Astrocyte (in vitro differentiated cells and primary cell): ENCODE measurements around the gene IFNLR1. TPM values are rescaled to one million over a fixed set of nuclear protein-coding genes. Genes with fewer than 3 reads are reported as not detected.

Source experiments
- DNase-seq: peaks from one replicate; pipeline ENCODE4 v3.0.0-alpha.2; 2010; ENCODE audit warnings: low read depth
- FAIRE-seq: peaks from 2 replicates; lab custom pipeline; 2011; peaks lifted over from hg19 to GRCh38; lab: Jason Lieb, UNC
- H2AFZ ChIP-seq: 2 replicates; pipeline ENCODE4 v1.6.0; 2012; ENCODE audit warnings: low read depth, low read length, inconsistent platforms
- H3K27ac ChIP-seq: 2 replicates; pipeline ENCODE4 v1.5.1; 2011; ENCODE audit warnings: low read depth, low read length, inconsistent platforms
- H3K27me3 ChIP-seq: 2 replicates; pipeline ENCODE4 v1.6.0; 2011; ENCODE audit warnings: low read length, inconsistent platforms; ENCODE audit not compliant: insufficient read depth
- H3K36me3 ChIP-seq: 2 replicates; pipeline ENCODE4 v1.5.1; 2011; ENCODE audit warnings: low read length, inconsistent platforms; ENCODE audit not compliant: insufficient read depth
- H3K4me1 ChIP-seq: 2 replicates; pipeline ENCODE4 v1.5.1; 2011; ENCODE audit warnings: low read length, inconsistent platforms; ENCODE audit not compliant: insufficient read depth
- H3K4me2 ChIP-seq: 2 replicates; pipeline ENCODE4 v1.6.0; 2012; ENCODE audit warnings: low read length, inconsistent platforms
- H3K4me3 ChIP-seq: 2 replicates; pipeline ENCODE4 v1.5.1; 2011; ENCODE audit warnings: low read depth, mild to moderate bottlenecking, low read length, inconsistent platforms; ENCODE audit not compliant: insufficient read depth
- H3K79me2 ChIP-seq: 2 replicates; pipeline ENCODE4 v1.6.0; 2012; ENCODE audit warnings: mild to moderate bottlenecking, low read length, inconsistent platforms; ENCODE audit not compliant: insufficient read depth
- H3K9ac ChIP-seq: 2 replicates; pipeline ENCODE4 v1.6.0; 2012; ENCODE audit warnings: mild to moderate bottlenecking, low read length, inconsistent platforms
- H3K9me3 ChIP-seq: 2 replicates; pipeline ENCODE4 v1.5.1; 2012; ENCODE audit warnings: low read depth, mild to moderate bottlenecking, low read length, inconsistent platforms; ENCODE audit not compliant: insufficient read depth
- H4K20me1 ChIP-seq: 2 replicates; pipeline ENCODE4 v1.6.0; 2012; ENCODE audit warnings: low read length, inconsistent platforms; ENCODE audit not compliant: insufficient read depth
- H3K27ac Mint-ChIP-seq: one replicate; pipeline ENCODE4 v1.8.0; 2021; ENCODE audit warnings: mild to moderate bottlenecking, mixed read lengths; ENCODE audit not compliant: unreplicated experiment
- H3K27me3 Mint-ChIP-seq: one replicate; pipeline ENCODE4 v1.8.0; 2021; ENCODE audit warnings: low read depth, mixed read lengths; ENCODE audit not compliant: unreplicated experiment
- H3K36me3 Mint-ChIP-seq: one replicate; pipeline ENCODE4 v1.8.0; 2021; ENCODE audit warnings: low read depth, mixed read lengths; ENCODE audit not compliant: unreplicated experiment
- H3K4me1 Mint-ChIP-seq: one replicate; pipeline ENCODE4 v1.8.0; 2021; ENCODE audit warnings: low read depth, mixed read lengths; ENCODE audit not compliant: unreplicated experiment
- H3K4me3 Mint-ChIP-seq: one replicate; pipeline ENCODE4 v1.8.0; 2021; ENCODE audit warnings: mild to moderate bottlenecking, moderate library complexity, mixed read lengths; ENCODE audit not compliant: unreplicated experiment
- H3K9me3 Mint-ChIP-seq: one replicate; pipeline ENCODE4 v1.8.0; 2021; ENCODE audit warnings: mild to moderate bottlenecking, mixed read lengths; ENCODE audit not compliant: unreplicated experiment
- CTCF ChIP-seq: IDR thresholded peaks from 2 replicates; pipeline ENCODE4 v1.5.1; 2011; ENCODE audit warnings: low read depth, mild to moderate bottlenecking, inconsistent platforms, low read length, moderate library complexity; ENCODE audit not compliant: insufficient read depth
- EZH2 ChIP-seq: IDR thresholded peaks from 2 replicates; pipeline ENCODE4 v1.6.1; 2012; ENCODE audit warnings: mild to moderate bottlenecking, low read length, inconsistent platforms; ENCODE audit not compliant: insufficient read depth
- total RNA-seq: library from RNA; stranded (reverse); gene quantifications from 2 replicates; pipeline ENCODE4 v1.2.1, GENCODE V29; 2021

IFNLR1 gene
- total RNA-seq, 1 donor from 2014 or later: 1.5 TPM

DNA sequence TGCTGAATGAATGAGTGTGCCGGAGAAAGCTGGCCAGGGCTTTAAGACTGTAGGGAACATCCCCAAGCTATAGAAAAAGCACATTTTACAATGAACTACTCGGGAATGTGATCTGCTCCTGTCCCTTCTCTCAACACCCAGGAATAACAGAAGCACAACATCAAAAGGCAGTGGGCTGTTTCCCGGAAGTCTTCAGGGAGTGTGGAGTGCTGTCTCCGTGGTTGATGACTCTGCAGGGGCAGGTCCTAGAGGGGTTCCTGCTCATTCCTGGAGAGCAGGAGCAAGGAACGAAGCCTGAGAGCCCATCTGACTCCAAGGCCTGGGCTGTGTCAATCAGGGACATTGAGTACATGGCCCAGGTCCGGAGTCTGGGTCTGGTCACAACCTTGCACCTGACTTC lies 39.3 kb downstream of the IFNLR1 start:
- H3K9ac ChIP-seq: no peak overlapping the region
- no peak for FAIRE-seq

DNA sequence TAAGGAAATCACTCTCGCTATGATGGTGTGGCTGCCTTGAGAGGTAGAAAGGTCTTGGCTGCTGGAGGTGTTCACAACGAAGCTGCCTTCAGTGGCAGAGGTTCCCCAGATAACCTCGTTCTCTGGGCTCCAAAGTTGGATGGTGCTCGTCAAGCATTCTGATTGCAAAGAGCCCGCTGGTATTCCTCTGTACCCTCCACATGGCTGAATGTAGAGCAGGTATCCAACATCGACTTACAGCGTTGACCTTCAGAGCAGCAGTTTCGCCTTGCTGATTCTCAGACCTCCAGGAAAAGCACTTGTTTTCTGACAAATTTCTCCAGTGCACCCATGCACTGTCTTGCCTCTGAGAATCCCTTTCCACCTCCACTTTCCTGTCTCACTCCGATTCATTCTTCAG lies 39.9 kb downstream of the IFNLR1 start:
- H3K9me3 ChIP-seq: no peaks in the 10 kb centered on the region
- H2AFZ ChIP-seq: no peak overlapping the region
- H3K4me2 ChIP-seq: no peak overlapping the region
- no peak for FAIRE-seq
- Mint-ChIP-seq H3K9me3 (peaks cover 4% of the 10 kb centered on the region), H3K4me3 (no peak overlapping the region), H3K4me1 (peaks cover 13% of the 10 kb centered on the region), H3K36me3 (no peaks in the 10 kb centered on the region), H3K27me3 (peaks cover 32% of the 10 kb centered on the region), H3K27ac (no peak overlapping the region)
- DNase-seq: no peak
- no peaks in the 10 kb centered on the region for H4K20me1 ChIP-seq
- H3K36me3 ChIP-seq: no peaks in the 10 kb centered on the region
- H3K27me3 ChIP-seq: peaks cover 23% of the 10 kb centered on the region
- TF ChIP-seq CTCF (no peak), EZH2 (no peak)
- H3K9ac ChIP-seq: no peak overlapping the region
- no peak overlapping the region for H3K27ac ChIP-seq
- no peaks in the 10 kb centered on the region for H3K79me2 ChIP-seq
- peaks cover 14% of the 10 kb centered on the region for H3K4me1 ChIP-seq
- no peak overlapping the region for H3K4me3 ChIP-seq

More for the DNA sequence above, 39.3 kb downstream of the IFNLR1 start:
- H3K79me2 ChIP-seq: no peaks in the 10 kb centered on the region
- TF ChIP-seq CTCF (no peak), EZH2 (no peak)
- Mint-ChIP-seq H3K27ac (no peak overlapping the region), H3K27me3 (peaks cover 26% of the 10 kb centered on the region), H3K4me3 (no peak overlapping the region), H3K9me3 (peaks cover 4% of the 10 kb centered on the region), H3K36me3 (no peaks in the 10 kb centered on the region), H3K4me1 (peaks cover 13% of the 10 kb centered on the region)
- H3K4me3 ChIP-seq: no peak overlapping the region
- H3K36me3 ChIP-seq: no peaks in the 10 kb centered on the region
- H4K20me1 ChIP-seq: no peaks in the 10 kb centered on the region
- no peak overlapping the region for H3K4me2 ChIP-seq
- H3K27me3 ChIP-seq: peaks cover 23% of the 10 kb centered on the region
- peaks cover 14% of the 10 kb centered on the region for H3K4me1 ChIP-seq
- no peak overlapping the region for H2AFZ ChIP-seq
- no peak for DNase-seq
- no peak overlapping the region for H3K27ac ChIP-seq
- no peaks in the 10 kb centered on the region for H3K9me3 ChIP-seq
